ENCODE results near the gene ADAMTS17. TPM values are rescaled to one million over a fixed set of nuclear protein-coding genes. Genes with fewer than 3 reads are reported as not detected.

Gene ADAMTS17
- total and polyA plus RNA-seq, 7 donors = 4.4 to 93.0 (median 7.2) TPM

GRCh38 chr15:100095541-100096247 is 246.1 kb downstream of the ADAMTS17 start:
- no peaks in the 10 kb centered on the region for H3K27me3 ChIP-seq (ENCODE audit: insufficient read depth in 3 of 3, low read length in 2 of 3)
- H3K9me3 ChIP-seq = no peaks in the 10 kb centered on the region
- no peak overlapping the region for H3K4me3 ChIP-seq
- intact Hi-C loops (cut with DNase I) = no loop called here
- H3K36me3 ChIP-seq (ENCODE audit: insufficient read depth in 1 of 2, low read depth in 1 of 2) = peaks cover 0 to 33% of the 10 kb centered on the region in 2 donors
- H3K27ac ChIP-seq = no peak overlapping the region
- no peaks in the 10 kb centered on the region for H3K4me1 ChIP-seq
- ATAC-seq (no peak), DNase-seq (no peak)
- TF ChIP-seq, protein P1, sequence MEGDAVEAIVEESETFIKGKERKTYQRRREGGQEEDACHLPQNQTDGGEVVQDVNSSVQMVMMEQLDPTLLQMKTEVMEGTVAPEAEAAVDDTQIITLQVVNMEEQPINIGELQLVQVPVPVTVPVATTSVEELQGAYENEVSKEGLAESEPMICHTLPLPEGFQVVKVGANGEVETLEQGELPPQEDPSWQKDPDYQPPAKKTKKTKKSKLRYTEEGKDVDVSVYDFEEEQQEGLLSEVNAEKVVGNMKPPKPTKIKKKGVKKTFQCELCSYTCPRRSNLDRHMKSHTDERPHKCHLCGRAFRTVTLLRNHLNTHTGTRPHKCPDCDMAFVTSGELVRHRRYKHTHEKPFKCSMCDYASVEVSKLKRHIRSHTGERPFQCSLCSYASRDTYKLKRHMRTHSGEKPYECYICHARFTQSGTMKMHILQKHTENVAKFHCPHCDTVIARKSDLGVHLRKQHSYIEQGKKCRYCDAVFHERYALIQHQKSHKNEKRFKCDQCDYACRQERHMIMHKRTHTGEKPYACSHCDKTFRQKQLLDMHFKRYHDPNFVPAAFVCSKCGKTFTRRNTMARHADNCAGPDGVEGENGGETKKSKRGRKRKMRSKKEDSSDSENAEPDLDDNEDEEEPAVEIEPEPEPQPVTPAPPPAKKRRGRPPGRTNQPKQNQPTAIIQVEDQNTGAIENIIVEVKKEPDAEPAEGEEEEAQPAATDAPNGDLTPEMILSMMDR (IDR thresholded peaks at IDR 0.05) = no peak
- 78 to 86% (median 82%) methylated on average over 13 of the region's 13 CpGs for WGBS, 3 donors

- Histone ChIP-seq H3K9me3 (no peaks in the 10 kb centered on the region), H3K4me1 (no peaks in the 10 kb centered on the region), H3K36me3 (ENCODE audit: insufficient read depth in 1 of 2, low read depth in 1 of 2) (peaks cover 0 to 33% of the 10 kb centered on the region in 2 donors), H3K27me3 (ENCODE audit: insufficient read depth in 3 of 3, low read length in 2 of 3) (no peaks in the 10 kb centered on the region), H3K27ac (no peak overlapping the region), H3K4me3 (no peak overlapping the region)
- DNase-seq = no peak
- 81 to 87% (median 86%) methylated on average over 3 of the region's 3 CpGs for WGBS, 3 donors
- ATAC-seq = no peak
- TF ChIP-seq, protein P1 (IDR thresholded peaks at IDR 0.05) = no peak
- intact Hi-C loops (cut with DNase I) = no loop called here
Measured at GRCh38 chr15:100094127-100094510, 247.7 kb downstream of the ADAMTS17 start.

GRCh38 chr15:100093211-100094126 is 248.3 kb downstream of the ADAMTS17 start:
- Histone ChIP-seq H3K36me3 (ENCODE audit: insufficient read depth in 1 of 2, low read depth in 1 of 2) (peaks cover 0 to 33% of the 10 kb centered on the region in 2 donors), H3K9me3 (no peaks in the 10 kb centered on the region), H3K27me3 (ENCODE audit: insufficient read depth in 3 of 3, low read length in 2 of 3) (no peaks in the 10 kb centered on the region), H3K4me3 (no peak overlapping the region), H3K27ac (no peak overlapping the region), H3K4me1 (no peaks in the 10 kb centered on the region)
- ATAC-seq (no peak), DNase-seq (no peak)
- 79 to 91% (median 86%) methylated on average over 13 of the region's 13 CpGs for WGBS, 3 donors
- intact Hi-C loops (cut with DNase I) = no loop called here
- TF ChIP-seq, protein P1 (IDR thresholded peaks at IDR 0.05) = no peak

DNA sequence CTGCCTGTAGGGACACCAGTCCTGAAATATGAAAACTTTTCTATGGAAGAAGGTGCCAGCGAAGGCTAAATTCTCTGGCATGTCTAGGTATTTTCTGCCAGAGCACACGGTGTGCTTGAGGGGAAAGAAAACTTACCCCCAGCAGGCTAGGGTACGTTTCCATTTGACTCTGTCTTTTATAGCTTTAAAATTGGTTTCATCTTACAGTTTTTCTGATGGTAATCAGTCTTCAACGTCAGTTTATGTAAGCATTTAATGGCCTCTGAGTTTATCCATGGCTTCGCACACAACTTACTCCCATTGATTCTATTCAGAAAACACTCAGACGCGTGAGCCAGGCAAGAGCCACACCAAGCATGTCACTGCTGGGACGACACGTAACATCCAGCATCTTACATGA is 249.7 kb downstream of the ADAMTS17 start:
- H3K4me3 ChIP-seq = no peak overlapping the region
- 78 to 84% (median 79%) methylated on average over 9 of the region's 9 CpGs for WGBS, 3 donors
- no peaks in the 10 kb centered on the region for H3K27me3 ChIP-seq (ENCODE audit: insufficient read depth in 3 of 3, low read length in 2 of 3)
- TF ChIP-seq, protein P1 (IDR thresholded peaks at IDR 0.05) = no peak
- intact Hi-C loops (cut with DNase I) = no loop called here
- no peak for DNase-seq
- peaks cover 0 to 33% of the 10 kb centered on the region in 2 donors for H3K36me3 ChIP-seq (ENCODE audit: insufficient read depth in 1 of 2, low read depth in 1 of 2)
- H3K9me3 ChIP-seq = no peaks in the 10 kb centered on the region
- no peak for ATAC-seq
- no peak overlapping the region for H3K27ac ChIP-seq
- no peaks in the 10 kb centered on the region for H3K4me1 ChIP-seq

Measured in psoas muscle (tissue), 8 donors.